Measurements from ENCODE around the gene PRELP.
"Not testable (repeated sequence)": the region's sequence is repeated elsewhere in the genome, so short reads cannot be mapped to it uniquely, and the experiment has no call there.

Gene PRELP

DNA sequence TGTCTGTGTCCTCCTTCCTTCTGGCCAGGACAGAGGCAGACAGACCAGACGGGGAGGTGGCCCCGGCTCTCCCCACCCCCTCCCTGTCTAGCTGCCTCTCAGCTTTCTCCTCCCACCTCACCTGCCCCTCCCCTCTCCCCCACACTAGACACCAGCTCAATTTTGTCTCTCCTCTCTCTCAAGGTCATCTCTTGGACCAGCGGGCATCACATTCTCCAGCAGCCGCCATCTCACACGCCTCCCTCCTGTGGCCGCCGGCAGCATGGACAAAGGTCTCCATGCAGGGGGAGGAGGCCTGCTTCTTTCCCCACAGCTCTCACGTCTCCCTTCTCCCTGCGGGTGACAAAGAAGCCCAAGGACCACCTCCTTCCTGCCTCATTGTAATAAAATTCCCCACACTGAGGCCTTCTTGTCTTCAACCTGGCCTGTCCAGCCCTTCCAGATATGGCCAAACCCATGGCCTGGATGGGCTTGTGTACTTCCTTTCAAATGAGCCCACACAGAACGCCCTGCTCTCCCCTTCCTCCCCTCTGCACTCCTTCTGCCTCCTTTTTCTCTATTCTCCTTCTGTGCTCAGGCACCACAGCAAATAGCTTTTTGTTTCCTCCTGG is 33.0 kb downstream of the PRELP start:
- DNase-seq: no peak

DNA sequence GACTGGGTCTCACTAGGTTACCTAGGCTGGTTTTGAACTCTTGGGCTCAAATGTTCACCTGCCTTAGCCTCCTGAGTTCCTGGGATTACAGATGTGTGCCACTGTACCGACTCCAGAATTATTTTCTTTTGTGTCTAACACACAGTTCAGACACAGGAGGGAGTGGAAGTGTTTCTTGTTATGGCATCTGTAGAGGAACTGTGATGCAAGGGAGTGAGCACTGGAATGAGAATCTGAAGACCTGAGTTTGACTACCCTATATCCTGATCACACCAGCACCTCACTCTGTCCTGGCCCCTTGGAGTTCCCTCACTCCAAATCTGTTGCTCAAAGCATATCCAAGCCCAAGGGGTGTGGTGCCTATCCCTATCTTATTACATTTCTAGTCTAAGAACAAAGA is 33.5 kb downstream of the PRELP start:
- no peak for DNase-seq

GRCh38 chr1:203511513-203511912 is 35.9 kb downstream of the PRELP start:
- DNase-seq: no peak

GRCh38 chr1:203511930-203512329 is 36.3 kb downstream of the PRELP start:
- DNase-seq: no peak

DNA sequence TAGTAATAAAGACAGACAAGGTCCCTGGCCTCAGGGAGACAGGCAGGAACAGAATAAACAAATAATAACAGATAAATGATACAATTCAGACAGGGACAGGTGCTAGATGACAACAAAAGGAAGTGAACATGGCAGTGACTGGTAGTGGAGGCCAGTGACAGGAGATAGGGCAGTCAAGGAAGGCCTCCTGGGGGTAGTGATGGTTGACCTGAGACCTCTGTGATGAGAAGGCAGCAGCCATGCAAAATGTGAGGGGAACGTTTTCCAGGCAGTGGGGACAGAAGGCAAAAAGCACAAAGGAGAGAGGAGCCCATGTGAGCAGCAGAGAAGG is 36.9 kb downstream of the PRELP start:
- no peak for DNase-seq

DNA sequence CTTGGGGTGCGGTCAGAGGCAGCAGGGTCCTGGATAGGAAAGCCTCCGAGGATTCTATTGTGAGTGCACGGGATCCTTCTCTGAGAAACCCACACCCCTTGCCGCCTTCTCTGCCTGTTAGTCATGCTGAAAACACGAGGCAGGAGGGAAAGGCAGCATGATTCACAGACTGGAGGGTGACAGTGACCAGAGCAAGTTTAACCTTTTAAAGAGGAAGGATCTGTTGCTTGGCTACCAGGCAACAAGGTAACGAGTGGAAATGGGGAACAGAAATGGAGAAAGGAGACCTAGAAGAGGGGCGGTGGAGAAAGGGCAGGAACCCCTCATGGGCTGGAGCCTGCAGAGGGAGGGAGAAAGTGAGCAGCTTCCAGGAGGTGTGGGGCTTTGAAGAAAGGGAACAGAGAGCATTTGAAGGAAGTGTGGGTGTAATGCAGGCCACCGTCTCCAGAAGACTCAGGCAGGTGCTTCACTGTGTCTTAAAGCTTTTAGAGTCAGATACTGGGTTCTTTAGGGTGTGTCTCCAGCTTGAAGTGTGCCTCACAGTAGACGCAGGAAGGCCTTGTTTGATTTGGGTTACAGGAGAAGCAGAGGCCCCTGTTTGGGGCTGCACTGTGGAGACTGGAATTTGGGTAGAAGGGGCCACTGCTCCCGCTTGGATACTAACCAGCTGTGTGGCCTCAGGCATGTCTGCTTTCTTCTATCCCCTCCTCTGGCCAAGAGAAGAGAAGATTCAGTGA is 37.4 kb downstream of the PRELP start:
- no peak for DNase-seq

DNA sequence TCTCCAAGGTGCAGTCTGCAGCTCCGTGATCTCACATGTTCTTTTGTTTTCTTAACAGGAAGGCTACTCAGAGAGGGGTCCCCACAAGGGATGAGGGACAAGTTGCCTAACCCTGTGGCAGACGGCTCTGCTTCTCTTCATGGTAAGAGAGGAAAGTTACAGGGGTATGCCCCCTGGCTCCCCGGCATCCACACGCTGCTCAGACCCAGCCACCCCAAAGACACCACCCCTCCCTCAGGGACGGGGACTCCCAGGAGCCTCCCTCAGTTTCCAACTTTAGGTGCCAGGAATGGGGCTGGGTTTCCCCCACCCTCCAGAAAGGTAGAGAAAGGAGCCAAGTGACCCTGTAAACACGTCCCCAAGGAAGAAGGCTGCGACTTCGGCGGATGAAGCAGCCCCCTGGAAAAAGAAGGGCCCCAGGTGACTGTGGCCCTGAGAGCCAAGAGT is 38.0 kb downstream of the PRELP start:
- DNase-seq: no peak

GRCh38 chr1:203516184-203516583 is 40.6 kb downstream of the PRELP start:
- DNase-seq: no peak

GRCh38 chr1:203516906-203517305 is 41.3 kb downstream of the PRELP start:
- no peak for DNase-seq

- no peak for DNase-seq
Observed at GRCh38 chr1:203517426-203518110, 42.0 kb downstream of the PRELP start.

DNA sequence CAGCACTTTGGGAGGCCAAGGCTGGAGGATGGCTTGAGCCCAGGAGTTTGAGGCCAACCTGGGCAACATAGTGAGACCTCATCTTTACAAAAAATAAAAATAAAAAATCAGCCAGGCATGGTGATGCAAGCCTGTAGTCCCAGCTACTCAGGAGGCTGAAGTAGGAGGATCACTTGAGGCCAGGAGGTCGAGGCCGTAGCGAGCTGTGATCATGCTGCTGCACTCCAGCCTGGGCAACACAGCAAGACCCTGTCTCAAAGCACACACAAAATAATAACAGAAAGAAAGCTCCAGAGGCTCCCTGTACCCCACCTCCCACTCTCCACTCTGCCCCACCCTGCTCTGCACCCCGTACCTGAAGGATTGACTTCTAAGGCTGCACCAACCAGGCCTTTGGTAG is 42.5 kb downstream of the PRELP start:
- DNase-seq: not testable (repeated sequence)

DNA sequence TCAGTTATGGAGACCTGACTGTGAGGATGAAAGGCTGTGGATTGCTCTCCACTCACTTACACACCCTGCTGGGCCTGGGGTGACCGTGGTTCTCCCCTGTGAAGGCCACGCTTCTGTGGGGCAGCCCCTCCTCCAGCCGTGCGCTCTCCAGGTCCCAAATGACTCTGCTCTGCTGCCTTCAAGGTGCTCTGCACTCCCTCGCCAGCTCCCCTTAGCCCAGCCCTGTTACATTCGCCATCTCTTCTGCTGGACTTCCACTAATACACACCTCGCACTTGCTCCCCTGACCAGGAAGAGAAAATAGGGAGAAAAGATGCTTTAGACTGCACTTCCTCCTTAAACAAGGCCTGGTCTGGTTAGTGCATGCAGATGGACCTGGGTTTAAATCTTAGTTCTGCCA is 42.9 kb downstream of the PRELP start:
- no peak for DNase-seq

GRCh38 chr1:203519053-203519840 is 43.6 kb downstream of the PRELP start:
- no peak for DNase-seq

DNA sequence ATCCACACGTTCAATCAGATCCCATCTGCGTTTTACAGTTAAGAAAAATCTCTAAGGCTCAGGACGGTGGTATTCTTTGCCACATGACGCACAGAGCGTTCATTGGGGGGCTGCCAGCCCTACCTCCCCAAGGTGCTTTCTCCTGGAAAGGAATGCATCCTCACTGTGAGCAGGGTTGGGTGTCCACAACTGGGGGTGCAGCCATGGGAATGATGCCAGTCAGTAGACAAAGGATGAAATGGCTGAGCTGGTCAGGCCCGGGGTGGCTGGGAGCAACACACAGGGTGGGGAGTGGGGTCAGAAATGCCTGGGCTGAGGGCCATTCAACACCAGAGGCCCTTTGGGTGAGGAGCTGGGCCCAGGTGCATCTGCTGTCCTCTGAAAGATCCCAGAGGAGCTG is 44.3 kb downstream of the PRELP start:
- DNase-seq: no peak

DNA sequence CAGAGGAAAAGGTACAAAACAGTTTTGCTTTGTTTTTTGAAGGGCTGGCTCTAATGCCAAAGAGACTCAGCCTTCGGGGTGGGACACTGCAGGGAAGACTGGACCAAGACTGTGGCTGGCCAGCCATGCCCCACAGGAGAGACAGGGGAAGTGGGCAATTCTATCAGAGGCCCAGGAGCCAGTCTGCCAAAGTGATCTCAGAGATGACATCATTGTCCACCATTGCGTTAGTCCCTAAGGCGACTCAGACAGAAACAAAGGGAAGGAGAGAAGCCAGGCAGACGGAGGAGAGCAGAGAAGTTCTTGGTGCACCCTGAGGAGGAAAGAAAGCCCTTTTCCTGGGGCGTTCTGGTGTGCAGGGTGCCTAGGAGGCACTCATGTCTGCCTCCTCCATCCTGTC is 44.7 kb downstream of the PRELP start:
- DNase-seq: no peak

DNA sequence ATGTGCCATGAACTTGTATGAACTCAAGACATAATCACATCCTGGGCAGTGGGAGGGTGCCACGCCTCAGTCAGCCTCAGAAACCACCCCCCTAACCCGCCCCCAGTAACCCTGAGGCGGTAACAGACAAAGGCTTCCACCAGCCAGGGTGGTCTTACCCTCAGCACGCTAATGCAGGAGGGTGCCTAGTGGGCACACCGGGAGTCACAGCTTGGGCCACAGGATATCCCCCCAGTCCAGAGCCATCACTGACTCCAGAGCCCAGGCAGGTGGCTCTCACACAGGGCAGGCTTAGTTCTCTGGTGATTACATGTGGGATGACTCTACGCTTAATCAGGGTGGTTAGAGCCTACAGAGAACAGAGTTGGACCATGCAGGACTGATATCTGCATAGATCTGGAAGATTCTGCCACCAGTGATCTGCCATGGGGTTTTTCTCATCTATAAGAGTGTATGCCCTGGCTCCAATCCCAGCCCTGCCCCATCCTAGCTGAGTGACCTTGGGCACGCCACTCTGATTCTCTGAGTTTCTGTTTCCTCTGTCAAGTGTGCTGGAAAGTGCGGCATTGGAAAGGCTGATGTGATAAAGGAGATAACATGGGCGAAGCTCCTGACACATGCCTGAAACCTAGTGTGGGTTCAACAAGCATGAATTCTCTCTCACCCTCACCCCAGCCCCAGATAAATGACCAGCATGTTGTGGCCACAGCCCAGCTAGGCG is 45.6 kb downstream of the PRELP start:
- no peak for DNase-seq

GRCh38 chr1:203521812-203522211 is 46.2 kb downstream of the PRELP start:
- DNase-seq: no peak

DNA sequence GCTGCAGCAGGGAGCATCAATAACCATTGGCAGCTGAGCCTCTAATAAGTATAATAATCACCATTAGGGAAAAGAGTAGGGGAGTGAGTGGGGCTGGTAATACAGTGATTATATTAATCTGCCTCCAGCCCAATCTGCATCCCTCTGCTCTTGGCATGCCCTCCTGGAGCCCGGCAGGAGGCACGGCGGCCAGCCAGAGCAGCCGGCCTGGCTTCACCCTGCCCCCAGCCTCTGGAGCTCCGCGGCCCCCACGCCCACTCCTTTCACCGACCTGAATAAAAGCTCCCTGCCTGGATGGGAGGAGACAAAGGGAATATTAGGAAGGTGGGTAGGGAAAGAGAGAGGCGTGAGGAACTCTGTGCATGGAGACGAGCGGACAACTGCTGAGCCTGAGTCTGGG is 46.6 kb downstream of the PRELP start:
- no peak for DNase-seq

DNA sequence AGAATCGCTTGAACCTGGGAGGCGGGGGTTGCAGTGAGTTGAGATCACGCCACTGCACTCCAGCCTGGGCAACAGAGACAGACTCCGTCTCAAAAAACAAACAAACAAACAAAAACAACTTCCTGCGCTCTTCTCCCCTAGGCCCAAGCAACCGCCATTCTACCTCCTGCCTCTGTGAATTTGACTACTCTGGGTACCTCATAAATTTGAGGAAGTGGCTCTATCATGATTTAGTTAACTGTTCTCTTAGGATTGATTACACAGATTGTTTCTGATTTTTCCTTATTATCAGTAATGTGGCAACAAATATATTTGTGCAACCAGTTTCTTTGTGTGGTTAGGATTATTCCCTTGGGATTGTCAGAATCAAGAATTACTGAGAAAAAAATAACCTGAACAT is 48.1 kb downstream of the PRELP start:
- DNase-seq: no peak

DNA sequence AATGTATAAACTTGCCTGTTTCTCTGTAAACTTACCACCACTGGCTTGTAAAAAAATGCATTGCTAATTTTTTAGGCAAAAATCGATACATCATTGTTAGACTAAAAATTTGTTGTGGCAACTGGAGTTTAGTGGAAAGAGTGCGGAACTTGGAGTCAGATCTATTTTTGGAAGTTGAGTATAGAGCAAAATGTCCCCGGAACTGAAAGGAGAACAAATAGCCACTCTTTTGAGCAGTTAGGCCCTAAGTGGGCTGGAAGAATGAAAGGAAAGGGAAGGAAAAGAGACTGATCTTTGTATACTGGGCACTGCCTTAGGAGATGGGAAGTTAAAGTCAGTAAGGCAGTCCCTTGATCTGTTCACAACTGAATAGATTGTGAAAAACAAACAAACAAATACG is 48.5 kb downstream of the PRELP start:
- no peak for DNase-seq

DNA sequence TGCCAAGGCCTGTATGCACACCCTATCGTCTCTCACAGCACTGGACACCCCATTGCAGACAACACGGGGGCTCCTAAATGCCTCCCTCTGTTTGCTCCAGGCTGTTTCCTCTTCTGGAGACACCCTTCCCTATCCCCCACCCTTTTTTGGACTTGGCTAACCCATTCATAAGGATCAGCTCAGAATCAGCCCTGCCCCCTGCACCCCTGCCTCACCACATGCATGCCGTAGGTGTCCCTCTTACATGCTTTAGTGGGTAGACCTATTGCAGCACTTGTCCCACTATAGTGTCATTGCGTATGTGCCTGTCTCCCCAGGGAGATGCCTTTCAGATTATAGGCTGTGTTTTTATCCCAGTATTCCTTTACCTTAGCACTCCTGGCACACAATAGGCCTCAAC is 49.2 kb downstream of the PRELP start:
- no peak for DNase-seq

GRCh38 chr1:203525685-203526084 is 50.1 kb downstream of the PRELP start:
- no peak for DNase-seq

GRCh38 chr1:203526130-203526529 is 50.5 kb downstream of the PRELP start:
- DNase-seq: no peak
